Measurements from ENCODE around the gene STXBP1.
A peak's percentile ranks its signal among the peaks of the same experiment; 100 is the strongest.

The STXBP1 gene

DNA sequence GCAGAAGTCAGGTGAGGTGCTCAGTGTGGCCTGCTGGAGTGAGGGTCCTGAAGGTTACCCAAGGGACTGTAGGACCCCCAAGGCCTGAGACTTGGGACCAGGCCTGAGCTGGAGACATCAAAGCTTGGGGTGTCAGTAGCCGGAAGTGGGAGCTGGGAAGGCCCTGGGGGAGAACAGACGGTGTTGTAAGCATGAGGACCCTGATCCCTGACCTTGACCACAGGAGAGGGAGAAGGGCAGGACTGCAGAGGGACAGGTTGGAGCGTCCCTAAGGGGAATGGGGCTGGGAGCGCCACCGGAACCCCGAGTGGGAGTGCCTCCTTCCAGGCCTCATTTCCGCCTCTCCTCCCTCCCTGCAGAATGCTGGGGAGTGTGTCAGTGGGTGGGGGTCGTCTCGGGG, 104.3 kb downstream of the STXBP1 start:
- DNase-seq = no peak

DNA sequence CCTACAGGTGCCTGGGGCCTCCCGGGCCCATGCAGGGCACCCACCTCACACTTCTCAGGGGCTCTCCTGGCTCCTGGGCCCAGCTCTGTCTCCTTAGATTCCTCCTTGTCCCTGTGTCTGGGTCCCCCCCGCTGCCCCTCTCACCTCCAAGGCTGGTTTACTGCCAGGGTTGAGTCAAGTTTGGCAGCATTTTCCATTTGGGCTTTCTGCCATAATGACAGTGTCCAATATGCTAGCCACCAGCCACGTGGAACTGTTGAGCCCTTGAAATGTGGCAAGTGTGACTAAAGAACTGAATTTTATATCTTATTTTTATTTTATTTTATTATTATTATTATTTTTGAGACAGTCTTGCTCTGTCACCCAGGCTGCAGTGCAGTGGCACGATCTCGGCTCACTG, 105.7 kb downstream of the STXBP1 start:
- no peak for DNase-seq

DNA sequence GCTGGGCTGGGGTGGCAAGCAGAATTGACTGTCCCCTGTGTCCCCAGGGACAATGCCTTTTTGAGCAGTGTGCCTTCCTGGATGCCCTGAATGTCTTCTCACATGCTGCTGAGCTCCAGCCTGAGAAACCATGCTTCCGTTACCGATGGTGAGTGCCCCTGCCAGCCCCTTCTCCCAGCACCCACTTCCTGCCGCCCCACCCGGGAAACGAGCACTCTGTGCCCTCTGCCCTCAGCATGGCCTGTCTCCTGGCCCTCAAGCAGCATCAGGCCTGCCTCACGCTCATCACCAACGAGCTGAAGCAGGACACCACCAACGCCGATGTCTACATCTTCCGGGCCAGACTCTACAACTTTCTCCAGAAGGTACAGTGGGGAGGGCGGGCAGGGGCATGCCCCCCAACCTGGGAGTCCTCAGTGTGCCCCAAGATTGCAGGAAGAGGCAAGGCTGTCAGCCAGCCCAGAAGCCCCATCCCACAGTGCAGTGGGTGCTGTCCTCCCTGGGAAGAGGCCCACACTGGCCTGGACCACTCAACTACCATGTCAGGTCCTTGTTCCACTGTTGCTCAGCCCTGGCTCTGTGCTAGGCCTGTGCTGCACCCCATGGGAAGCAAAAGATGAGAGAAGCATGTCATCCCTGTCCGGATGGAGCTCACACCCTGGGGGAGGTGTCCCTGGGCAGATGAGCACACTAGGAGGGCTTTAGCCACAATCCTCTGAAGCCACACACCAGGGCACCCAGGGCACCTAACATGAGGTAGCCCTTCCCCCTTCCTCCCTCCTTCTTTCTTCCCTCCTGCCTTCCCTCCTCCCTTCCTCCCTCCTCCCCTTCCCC, 108.2 kb downstream of the STXBP1 start:
- no peak for DNase-seq

GRCh38 chr9:127720865-127721227, 108.8 kb downstream of the STXBP1 start:
- no peak for DNase-seq

DNA sequence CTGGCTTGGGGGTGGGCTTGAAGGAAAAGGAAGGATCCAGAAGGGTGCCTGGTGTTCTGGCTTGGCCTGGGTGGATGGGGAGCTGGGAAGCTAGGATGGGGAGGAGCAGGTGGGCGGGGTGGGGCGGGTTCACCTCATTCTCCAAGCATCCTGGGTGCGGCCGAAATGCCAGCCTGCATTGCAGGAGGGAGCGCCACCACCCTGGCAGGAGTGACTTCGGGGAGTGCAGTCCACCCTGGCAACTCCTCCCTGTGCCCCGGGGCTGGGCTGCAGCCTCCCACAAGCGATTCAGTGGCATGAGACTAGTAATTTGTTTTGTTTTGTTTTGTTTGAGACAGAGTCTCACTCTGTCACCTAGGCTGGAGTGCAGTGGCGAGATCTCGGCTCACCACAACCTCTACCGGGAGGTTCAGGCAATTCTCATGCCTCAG, 109.3 kb downstream of the STXBP1 start:
- peak; percentile 73 for DNase-seq

DNA sequence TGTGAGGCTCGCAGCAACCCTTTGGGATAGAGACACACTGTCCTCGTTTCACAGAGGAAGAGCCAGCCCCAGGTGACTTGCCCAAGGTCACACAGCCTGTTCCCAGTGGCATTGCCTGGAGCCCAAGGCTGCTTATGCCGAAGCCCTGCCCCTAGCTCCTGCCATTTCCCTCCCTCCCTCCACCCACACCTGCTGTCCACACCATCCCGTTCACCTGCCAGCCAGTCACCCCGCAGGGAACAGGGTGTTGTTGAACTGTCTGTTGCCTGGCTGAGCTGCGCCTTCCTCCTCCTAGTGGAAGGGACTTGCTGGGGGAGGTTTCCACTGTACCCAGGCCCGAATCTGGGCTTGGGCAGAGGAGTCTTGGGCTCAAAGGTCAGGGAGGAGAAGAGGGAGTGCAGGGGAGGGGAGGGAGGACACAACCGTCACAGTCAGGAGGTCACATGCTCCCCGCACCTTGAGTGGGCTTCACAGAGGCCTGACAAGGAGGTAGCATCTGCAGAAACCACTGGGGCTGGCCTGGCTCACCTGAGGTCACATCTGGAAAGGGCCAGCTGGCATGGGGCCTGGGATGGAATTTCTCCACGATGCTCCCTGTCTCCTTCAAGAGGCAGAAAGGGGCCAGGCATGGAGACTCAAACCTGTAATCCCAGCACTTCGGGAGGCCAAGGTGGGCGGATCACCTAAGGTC, 110.1 kb downstream of the STXBP1 start:
- DNase-seq = no peak

DNA sequence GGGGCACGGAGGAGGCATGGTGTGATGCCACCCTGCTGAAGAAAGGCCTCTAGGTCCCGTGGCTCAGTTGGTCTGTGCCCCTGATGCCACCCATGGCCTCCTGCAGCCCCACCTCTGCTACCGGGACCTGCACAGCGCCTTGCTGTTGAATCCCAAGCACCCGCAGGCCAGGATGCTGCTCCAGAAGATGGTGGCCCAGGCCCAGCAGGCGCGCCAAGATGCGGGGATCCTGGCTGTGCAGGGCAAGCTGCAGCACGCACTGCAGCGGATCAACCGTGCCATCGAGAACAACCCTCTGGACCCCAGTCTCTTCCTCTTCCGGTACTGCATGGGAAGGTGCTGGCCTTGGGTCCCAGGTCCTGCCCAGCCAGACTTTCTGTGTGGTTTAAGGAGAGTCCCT, 110.9 kb downstream of the STXBP1 start:
- no peak for DNase-seq

DNA sequence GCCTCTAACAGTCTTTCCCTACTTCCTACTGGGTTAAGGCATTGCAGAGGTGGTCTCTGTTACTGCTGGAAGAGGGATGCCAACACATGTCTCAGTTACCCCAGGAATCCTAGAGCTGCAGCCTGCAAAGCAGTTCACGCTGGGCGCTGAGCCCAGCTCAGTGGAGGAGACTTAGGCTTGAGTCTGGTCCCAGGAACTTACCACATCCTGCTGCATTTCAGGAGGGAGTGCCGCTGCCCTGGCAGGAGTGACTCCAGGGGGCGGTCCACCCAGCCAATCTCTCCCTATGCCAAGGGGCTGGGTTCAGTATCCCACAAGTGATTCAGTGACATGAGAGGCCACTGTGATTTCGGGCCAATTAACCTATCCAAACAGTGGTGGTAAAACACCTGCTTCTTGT, 111.4 kb downstream of the STXBP1 start:
- DNase-seq = peak; percentile 88

GRCh38 chr9:127724012-127724411, 111.9 kb downstream of the STXBP1 start:
- no peak for DNase-seq

GRCh38 chr9:127726871-127727270, 114.8 kb downstream of the STXBP1 start:
- no peak for DNase-seq

GRCh38 chr9:127728808-127729207, 116.7 kb downstream of the STXBP1 start:
- DNase-seq = no peak

DNA sequence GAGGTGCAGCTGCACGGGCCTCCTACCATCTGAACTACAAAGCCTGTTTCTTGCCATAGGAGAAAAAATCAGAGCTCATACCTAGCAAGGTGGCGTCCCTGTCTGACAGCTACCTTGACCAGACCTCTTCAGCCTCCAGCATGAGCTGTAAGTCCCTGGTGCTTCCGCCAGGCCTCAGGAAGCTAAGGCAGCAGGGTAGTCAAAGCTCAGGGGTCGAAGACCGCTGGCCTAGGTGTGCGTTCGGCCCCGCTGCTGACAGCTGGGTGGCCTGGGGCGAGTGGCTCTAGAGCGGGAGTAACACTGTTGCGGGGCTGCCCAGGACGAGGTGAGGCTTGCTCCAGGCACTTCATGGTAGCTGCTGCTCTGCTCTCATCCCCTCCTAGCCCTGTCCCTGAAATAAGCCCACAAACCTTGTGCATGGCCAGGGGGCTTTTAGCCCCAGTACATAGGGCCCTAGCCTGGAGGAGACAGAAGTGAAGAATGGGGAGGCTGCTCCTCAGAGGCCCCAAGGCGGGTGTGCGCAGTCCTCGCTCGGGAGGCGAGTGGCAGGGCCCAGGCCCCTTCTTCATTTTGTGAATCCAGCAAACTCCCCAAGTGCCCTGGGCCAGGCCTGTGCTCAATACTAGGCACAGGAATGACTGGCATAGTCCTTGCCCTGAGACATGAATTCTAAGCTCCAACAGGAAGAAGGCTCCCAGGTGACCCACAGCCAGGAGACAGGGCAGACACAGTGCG, 117.6 kb downstream of the STXBP1 start:
- DNase-seq = no peak

GRCh38 chr9:127730262-127730661, 118.2 kb downstream of the STXBP1 start:
- no peak for DNase-seq

DNA sequence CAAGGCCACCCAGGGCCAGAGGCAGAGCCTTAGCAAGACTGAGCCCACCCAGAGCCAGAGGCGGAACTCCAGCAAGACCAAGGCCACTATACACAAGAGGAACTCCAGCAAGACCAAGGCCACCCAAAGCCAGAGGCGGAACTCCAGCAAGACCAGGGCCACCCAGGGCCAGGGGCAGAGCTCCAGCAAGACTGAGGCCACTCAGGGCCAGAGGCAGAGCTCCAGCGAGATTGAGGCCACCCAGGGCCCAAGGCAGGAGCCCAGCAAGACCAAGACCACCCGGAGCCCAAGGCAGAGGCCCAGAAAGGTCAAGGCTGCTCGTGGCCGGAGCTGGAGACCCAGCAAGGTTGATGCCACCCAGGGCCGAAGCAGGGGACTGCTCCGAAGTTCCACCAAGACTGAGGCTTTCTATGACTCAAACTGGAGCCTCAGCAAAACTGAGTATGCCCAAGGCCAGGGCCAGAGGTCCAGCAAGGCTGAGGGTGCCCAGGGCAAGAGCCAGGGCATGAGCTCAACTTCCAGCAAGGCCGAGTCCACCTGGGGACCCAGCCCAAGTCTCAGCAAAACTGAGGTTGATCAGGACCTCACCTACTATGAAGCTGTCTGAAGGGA, 118.8 kb downstream of the STXBP1 start:
- no peak for DNase-seq

- no peak for DNase-seq
These were observed 119.9 kb downstream of the STXBP1 start for GRCh38 chr9:127731938-127732337.

- no peak for DNase-seq
These were observed 120.4 kb downstream of the STXBP1 start for GRCh38 chr9:127732444-127732843.

DNA sequence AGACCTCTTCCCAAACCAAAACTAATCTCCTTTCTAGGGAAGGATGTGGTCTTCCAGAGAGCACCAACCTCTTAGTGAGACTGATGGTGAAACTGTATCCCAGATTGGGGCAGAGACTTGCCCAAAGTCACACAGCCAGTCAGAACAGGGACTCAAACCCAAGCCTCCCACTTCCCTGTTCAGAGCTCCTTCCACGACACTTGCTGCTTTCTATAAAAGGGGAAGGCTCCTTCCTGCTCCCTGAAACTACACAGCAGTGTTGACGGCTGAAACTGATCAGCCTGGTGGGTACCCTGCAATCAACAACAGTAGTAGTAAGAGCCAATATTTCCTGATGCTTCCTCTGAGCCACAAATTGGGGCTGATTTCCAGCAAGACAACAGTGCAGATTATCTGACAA, 121.5 kb downstream of the STXBP1 start:
- DNase-seq = no peak

GRCh38 chr9:127734247-127734746, 122.2 kb downstream of the STXBP1 start:
- no peak for DNase-seq

GRCh38 chr9:127734747-127735529, 122.9 kb downstream of the STXBP1 start, which contains the start of gene TOR2A:
TOR2A (minus strand) TSS chr9:127735294; CDS start chr9:127735270, 24 bp downstream.
- DNase-seq = peak; percentile 89

GRCh38 chr9:127735530-127736185, 123.6 kb downstream of the STXBP1 start:
- DNase-seq = no peak

- no peak for DNase-seq
These were observed 126.6 kb downstream of the STXBP1 start for GRCh38 chr9:127738666-127739065.
